IMR-90 (cell line): ENCODE results near the gene EFEMP2. TPM values are rescaled to one million over a fixed set of nuclear protein-coding genes. Genes with fewer than 3 reads are reported as not detected.

ENCODE experiments used
- ATAC-seq: fragments of 200-7000 bp; cut with Tn5 transposase; 2 replicates; pipeline ENCODE4 v1.9.1; 2020; ENCODE audit warnings: low read depth, mild to moderate bottlenecking, moderate library complexity
- BruUV-seq: library from RNA; stranded (reverse); fragments of 400-500 nt; replicated peaks from 2 replicates; lab custom pipeline; 2021; lab: Mats Ljungman, UMichigan
- CTCF ChIA-PET: fragments of 300-600 bp; formaldehyde crosslinking; extraction: SDS; loops from one replicate; lab custom pipeline; 2021; ENCODE audit warnings: antibody characterized with exemption; lab: Yijun Ruan, JAX
- POLR2A ChIA-PET: fragments of 300-600 bp; sonication (Branson Sonifier 250); formaldehyde crosslinking; loops from one replicate; lab custom pipeline; 2022; ENCODE audit warnings: antibody characterized with exemption; ENCODE audit not compliant: unreplicated experiment; lab: Charles Lee
- DNase-seq: peaks from one replicate; pipeline ENCODE4 v3.0.0; 2013
- H2AFZ ChIP-seq: replicated peaks from 2 replicates; pipeline ENCODE3; 2013; ENCODE audit warnings: low read length, mild to moderate bottlenecking; ENCODE audit not compliant: poor library complexity
- H2AK5ac ChIP-seq: 2 replicates; pipeline ENCODE4 v1.6.1; 2013; ENCODE audit warnings: low read depth, low read length, inconsistent platforms
- H2AK9ac ChIP-seq: replicated peaks from 2 replicates; pipeline ENCODE3; 2013; ENCODE audit warnings: mild to moderate bottlenecking, low read depth, low read length, moderate library complexity; ENCODE audit not compliant: poor library complexity
- H2BK120ac ChIP-seq: 2 replicates; pipeline ENCODE4 v1.6.1; 2013; ENCODE audit warnings: low read depth, low read length, inconsistent platforms
- H2BK15ac ChIP-seq: 3 replicates; pipeline ENCODE4 v1.6.1; 2013; ENCODE audit warnings: low read depth, low read length, inconsistent platforms
- H2BK20ac ChIP-seq: 2 replicates; pipeline ENCODE4 v1.6.1; 2013; ENCODE audit warnings: low read depth, mild to moderate bottlenecking, inconsistent platforms, low read length, moderate library complexity
- H2BK5ac ChIP-seq: 2 replicates; pipeline ENCODE4 v1.6.1; 2013; ENCODE audit warnings: mild to moderate bottlenecking, low read depth, low read length, inconsistent platforms; ENCODE audit not compliant: poor library complexity, severe bottlenecking
- H3K14ac ChIP-seq: replicated peaks from 2 replicates; pipeline ENCODE4 v1.6.1; 2013; ENCODE audit warnings: low read depth, low read length, inconsistent platforms
- H3K18ac ChIP-seq: 2 replicates; pipeline ENCODE4 v1.6.1; 2013; ENCODE audit warnings: low read depth, low read length, control low read depth
- H3K23ac ChIP-seq: 2 replicates; pipeline ENCODE4 v1.6.1; 2013; ENCODE audit warnings: low read depth, low read length, inconsistent platforms
- H3K27ac ChIP-seq: 2 replicates; pipeline ENCODE4 v1.5.1; 2013; ENCODE audit warnings: mild to moderate bottlenecking, control low read depth, low read length; ENCODE audit not compliant: insufficient read depth
- H3K27me3 ChIP-seq: 2 replicates; pipeline ENCODE4 v1.6.1; 2013; ENCODE audit warnings: low read length; ENCODE audit not compliant: control insufficient read depth, insufficient read depth
- H3K36me3 ChIP-seq: 2 replicates; pipeline ENCODE4 v1.6.1; 2013; ENCODE audit warnings: low read length, mixed read lengths; ENCODE audit not compliant: control insufficient read depth, insufficient read depth
- H3K4ac ChIP-seq: 2 replicates; pipeline ENCODE4 v1.6.1; 2013; ENCODE audit warnings: low read depth, low read length, inconsistent platforms
- H3K4me1 ChIP-seq: 2 replicates; pipeline ENCODE4 v1.6.1; 2013; ENCODE audit warnings: low read length, mixed read lengths; ENCODE audit not compliant: control insufficient read depth, insufficient read depth
- H3K4me2 ChIP-seq: 2 replicates; pipeline ENCODE4 v1.6.1; 2013; ENCODE audit warnings: low read depth, mild to moderate bottlenecking, control low read depth, low read length, moderate library complexity
- H3K4me3 ChIP-seq: 2 replicates; pipeline ENCODE4 v1.5.1; 2013; ENCODE audit warnings: low read depth, mild to moderate bottlenecking, control low read depth, low read length, moderate library complexity; ENCODE audit not compliant: insufficient read depth
- H3K56ac ChIP-seq: 2 replicates; pipeline ENCODE4 v1.6.1; 2013; ENCODE audit warnings: low read length, inconsistent platforms; ENCODE audit not compliant: insufficient read depth; ENCODE audit errors: extremely low read depth
- H3K79me1 ChIP-seq, 2 experiments: 2 replicates each; pipeline ENCODE4 v1.6.1; 2013; ENCODE audit warnings: low read length in 2 of 2, inconsistent platforms in 1 of 2, low read depth in 1 of 2
- H3K9ac ChIP-seq: 2 replicates; pipeline ENCODE4 v1.6.1; 2013; ENCODE audit warnings: low read depth, low read length, control low read depth
- H3K9me1 ChIP-seq: 2 replicates; pipeline ENCODE4 v1.6.1; 2013; ENCODE audit warnings: low read length, inconsistent platforms; ENCODE audit not compliant: insufficient read depth
- H3K9me3 ChIP-seq: 2 replicates; pipeline ENCODE4 v1.6.1; 2013; ENCODE audit warnings: low read length; ENCODE audit not compliant: control insufficient read depth, insufficient read depth
- H4K20me1 ChIP-seq: 2 replicates; pipeline ENCODE4 v1.6.1; 2013; ENCODE audit warnings: low read length, inconsistent platforms; ENCODE audit not compliant: insufficient read depth
- H4K5ac ChIP-seq: 2 replicates; pipeline ENCODE4 v1.6.1; 2013; ENCODE audit warnings: mild to moderate bottlenecking, low read depth, low read length, control low read depth
- H4K8ac ChIP-seq, 2 experiments: 2 replicates each; pipeline ENCODE4 v1.6.1; 2013; ENCODE audit warnings: low read depth in 2 of 2, low read length in 2 of 2, control low read depth in 1 of 2, inconsistent platforms in 1 of 2
- H4K91ac ChIP-seq: 2 replicates; pipeline ENCODE4 v1.6.1; 2013; ENCODE audit warnings: low read depth, low read length, inconsistent platforms; ENCODE audit not compliant: insufficient read depth
- CEBPB ChIP-seq: IDR thresholded peaks from 2 replicates; pipeline ENCODE4 v1.6.1; 2012; ENCODE audit warnings: low read depth, low read length, improper control_type of control experiment
- CHD1 ChIP-seq: IDR thresholded peaks from 2 replicates; pipeline ENCODE4 v1.6.1; 2012; ENCODE audit warnings: low read depth, low read length, improper control_type of control experiment
- FOS ChIP-seq: fragments of 150-350 bp; IDR thresholded peaks from 2 replicates; pipeline ENCODE4 v1.6.1; 2016; ENCODE audit warnings: low read depth, low read length
- MAZ ChIP-seq: IDR thresholded peaks from 2 replicates; pipeline ENCODE4 v1.6.1; 2012; ENCODE audit warnings: low read depth, mild to moderate bottlenecking, low read length, improper control_type of control experiment, moderate library complexity, borderline replicate concordance
- MXI1 ChIP-seq: IDR thresholded peaks from 2 replicates; pipeline ENCODE4 v1.6.1; 2012; ENCODE audit warnings: low read depth, mild to moderate bottlenecking, low read length, moderate library complexity, borderline replicate concordance
- POLR2A ChIP-seq: IDR thresholded peaks from 2 replicates; pipeline ENCODE4 v1.6.1; 2012; ENCODE audit warnings: mild to moderate bottlenecking, low read depth, low read length
- RCOR1 ChIP-seq: IDR thresholded peaks from 2 replicates; pipeline ENCODE4 v1.6.1; 2012; ENCODE audit warnings: mild to moderate bottlenecking, low read length, improper control_type of control experiment; ENCODE audit not compliant: insufficient replicate concordance
- SMC3 ChIP-seq: fragments of 150-350 bp; IDR thresholded peaks from 2 replicates; pipeline ENCODE4 v1.6.1; 2016; ENCODE audit warnings: low read depth, mild to moderate bottlenecking, antibody characterized with exemption, low read length, moderate library complexity
- WGBS, 2 experiments: methylation state at CpG; one replicate each; pipeline versions ENCODE4 v1.1.5 to v1.1.7; 2013; ENCODE audit warnings: missing lambda C conversion rate in 2 of 2; ENCODE audit not compliant: insufficient read length in 1 of 2; ENCODE audit errors: extremely low coverage in 2 of 2; 5-methylcytosine and 5-hydroxymethylcytosine counted together
- dilution Hi-C: fragments of 300-500 bp; cut with HindIII; formaldehyde crosslinking; loops from one replicate; pipeline ENCODE4 v1.14.3; 2018; ENCODE audit warnings: low sequenced_read_pairs; ENCODE audit not compliant: unreplicated experiment
- in situ Hi-C: fragments of 300-500 bp; cut with MboI; formaldehyde crosslinking; loops from 3 replicates; pipeline ENCODE4 v1.14.3; 2019; ENCODE audit warnings: low sequenced_read_pairs, inconsistent platforms, mixed read lengths
- intact Hi-C: fragments of 100-400 bp; cut with micrococcal nuclease; formaldehyde crosslinking; loops from 2 replicates; pipeline ENCODE4 v1.10.0; 2022
- polyA plus RNA-seq, 3 experiments: library from polyadenylated mRNA; depleted of rRNA; stranded (reverse); fragments of >200 nt; gene quantifications; 2 replicates each; pipeline ENCODE4 v1.2.3, GENCODE V29; 2012; ENCODE audit warnings: low replicate concordance in 1 of 3
- total RNA-seq: library from RNA; depleted of rRNA; stranded (reverse); fragments of >200 nt; gene quantifications from 2 replicates; pipeline ENCODE4 v1.2.3, GENCODE V29; 2012
- TF ChIP-seq, protein P1 (sequence below): fragments of 150-350 bp; IDR thresholded peaks from 2 replicates; pipeline ENCODE4 v1.6.1; 2016; ENCODE audit warnings: low read depth, mild to moderate bottlenecking, low read length, moderate library complexity, borderline replicate concordance

The EFEMP2 gene
- total and polyA plus RNA-seq, 2 of the 4 experiments (the other 2 are of a cell fraction): 62.7 to 431 TPM

DNA sequence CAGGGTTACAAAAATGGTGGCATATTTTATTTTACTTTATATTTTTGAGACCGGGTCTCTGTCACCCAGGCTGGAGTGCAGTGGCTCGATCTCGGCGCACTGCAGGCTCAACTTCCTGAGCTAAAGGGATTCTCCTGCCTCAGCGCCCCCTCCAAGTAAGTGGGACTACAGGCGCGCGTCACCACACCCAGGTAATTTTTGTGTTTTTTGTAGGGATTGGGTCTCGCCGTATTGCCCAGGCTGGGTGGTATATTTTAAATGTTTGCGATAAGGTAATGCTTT, 28.2 kb upstream of the EFEMP2 start:
- Histone ChIP-seq H2AFZ (no peak overlapping the region), H3K27ac (peak overlapping the region; percentile 48), H4K20me1 (peaks cover 38% of the 10 kb centered on the region), H3K27me3 (no peaks in the 10 kb centered on the region), H2AK5ac (peak overlapping the region; percentile 99), H3K18ac (no peak overlapping the region), H2AK9ac (peak overlapping the region; percentile 51), H3K79me1 (peaks cover 28 to 45% of the 10 kb centered on the region in 2 experiments), H3K4me2 (no peak overlapping the region; the same call in 1 of the 2 replicates), H2BK20ac (peak overlapping the region; percentile 11; the same call in 1 of the 2 replicates), H3K56ac (no peak overlapping the region), H3K9me3 (no peaks in the 10 kb centered on the region), H3K9ac (no peak overlapping the region), H3K4me1 (peaks cover 33% of the 10 kb centered on the region), H4K91ac (no peak overlapping the region; the same call in 1 of the 2 replicates), H4K8ac (peak overlapping the region in 1 of 2 experiments; percentile 74; a peak in 2 of 4 replicates), H3K14ac (no peak overlapping the region), H4K5ac (no peak overlapping the region), H2BK15ac (peak overlapping the region; percentile 99; the same call in 2 of the 3 replicates), H2BK5ac (peak overlapping the region; percentile 27), H2BK120ac (peak overlapping the region; percentile 77), H3K23ac (no peak overlapping the region), H3K36me3 (peaks cover 15% of the 10 kb centered on the region), H3K9me1 (peaks cover 19% of the 10 kb centered on the region), H3K4ac (peak overlapping the region; percentile 55), H3K4me3 (no peak overlapping the region)
- no TSS peak for BruUV-seq
- dilution Hi-C loops (no loop called here), in situ Hi-C loops (no loop called here), intact Hi-C loops (loop anchor here (2.0 kb wide), 1 partner anchor 14 kb away; no protein-coding TSS in a partner anchor)
- no peak for DNase-seq
- CTCF ChIA-PET: no interaction called here
- whole genome bisulfite sequencing, 2 experiments: no CpG with 5 or more reads among the region's 11 CpGs
- TF ChIP-seq POLR2A: no peak
- no peak for TF ChIP-seq MAZ
- TF ChIP-seq, protein P1, sequence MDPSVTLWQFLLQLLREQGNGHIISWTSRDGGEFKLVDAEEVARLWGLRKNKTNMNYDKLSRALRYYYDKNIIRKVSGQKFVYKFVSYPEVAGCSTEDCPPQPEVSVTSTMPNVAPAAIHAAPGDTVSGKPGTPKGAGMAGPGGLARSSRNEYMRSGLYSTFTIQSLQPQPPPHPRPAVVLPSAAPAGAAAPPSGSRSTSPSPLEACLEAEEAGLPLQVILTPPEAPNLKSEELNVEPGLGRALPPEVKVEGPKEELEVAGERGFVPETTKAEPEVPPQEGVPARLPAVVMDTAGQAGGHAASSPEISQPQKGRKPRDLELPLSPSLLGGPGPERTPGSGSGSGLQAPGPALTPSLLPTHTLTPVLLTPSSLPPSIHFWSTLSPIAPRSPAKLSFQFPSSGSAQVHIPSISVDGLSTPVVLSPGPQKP: no peak
- no peak for TF ChIP-seq MXI1
- TF ChIP-seq RCOR1: no peak
- no peak for TF ChIP-seq SMC3
- no peak for TF ChIP-seq FOS
- TF ChIP-seq CHD1: no peak
- TF ChIP-seq CEBPB: no peak
- POLR2A ChIA-PET: interaction anchor here (0.6 to 2.9 kb wide), 7 partner anchors 8 to 34 kb away, joined by 3 to 17 read pairs (median 3); partner anchors contain the start of gene FIBP
- no peak for ATAC-seq
